OCI-LY7 (cell line): ENCODE data around the gene GPAT3. TPM values are rescaled to one million over a fixed set of nuclear protein-coding genes. Genes with fewer than 3 reads are reported as not detected.

Experiments
- BruUV-seq: library from RNA; stranded (reverse); fragments of 400-500 nt; replicated peaks from 2 replicates; lab custom pipeline; 2021; lab: Mats Ljungman, UMichigan
- CTCF ChIA-PET: fragments of 300-600 bp; sonication (Branson Sonifier 250); formaldehyde crosslinking; loops from one replicate; lab custom pipeline; 2022; ENCODE audit warnings: antibody characterized with exemption; ENCODE audit not compliant: unreplicated experiment; lab: Charles Lee
- POLR2A ChIA-PET: fragments of 300-600 bp; sonication (Branson Sonifier 250); formaldehyde crosslinking; loops from one replicate; lab custom pipeline; 2022; ENCODE audit warnings: antibody characterized with exemption; lab: Charles Lee
- DNase-seq: peaks from one replicate; pipeline ENCODE4 v3.0.0-alpha.2; 2015; ENCODE audit warnings: low spot score
- H2AFZ ChIP-seq: fragments of 200-600 bp; sonication (generic), shearing (Covaris generic); 2 replicates; pipeline ENCODE4 v1.6.1; 2014; ENCODE audit warnings: mild to moderate bottlenecking, antibody characterized with exemption, low read length, moderate library complexity
- H3K27ac ChIP-seq: fragments of 200-600 bp; sonication (generic); 2 replicates; pipeline ENCODE4 v1.5.1; 2014; ENCODE audit warnings: mixed run types, low read depth, mild to moderate bottlenecking, moderate library complexity, low read length, inconsistent platforms; ENCODE audit not compliant: poor library complexity, severe bottlenecking
- H3K36me3 ChIP-seq: fragments of 200-600 bp; sonication (generic); 2 replicates; pipeline ENCODE4 v1.6.1; 2014; ENCODE audit warnings: mild to moderate bottlenecking, antibody characterized with exemption, low read length, moderate library complexity, mixed read lengths; ENCODE audit not compliant: insufficient read depth
- H3K4me1 ChIP-seq: fragments of 200-600 bp; sonication (generic); 2 replicates; pipeline ENCODE4 v1.5.1; 2014; ENCODE audit warnings: mild to moderate bottlenecking, low read length; ENCODE audit not compliant: insufficient read depth, poor library complexity, severe bottlenecking
- H3K4me2 ChIP-seq: fragments of 200-600 bp; sonication (generic); 2 replicates; pipeline ENCODE4 v1.6.1; 2014; ENCODE audit warnings: mild to moderate bottlenecking, low read length
- H3K4me3 ChIP-seq: fragments of 200-600 bp; sonication (generic); 2 replicates; pipeline ENCODE4 v1.5.1; 2014; ENCODE audit warnings: mild to moderate bottlenecking, low read depth, low read length; ENCODE audit not compliant: poor library complexity, severe bottlenecking
- H3K79me2 ChIP-seq: fragments of 200-600 bp; sonication (generic); 2 replicates; pipeline ENCODE4 v1.6.1; 2016; ENCODE audit warnings: low read depth, mild to moderate bottlenecking, low read length, moderate library complexity, mixed read lengths; ENCODE audit not compliant: insufficient read depth
- H3K9me2 ChIP-seq: fragments of 200-600 bp; sonication (generic); 2 replicates; pipeline ENCODE4 v1.6.1; 2016; ENCODE audit warnings: mild to moderate bottlenecking, low read length, mixed read lengths; ENCODE audit not compliant: insufficient read depth
- H3K9me3 ChIP-seq: fragments of 200-600 bp; sonication (generic); 2 replicates; pipeline ENCODE4 v1.6.1; 2014; ENCODE audit warnings: mild to moderate bottlenecking, mixed run types, low read length, mixed read lengths
- H4K20me1 ChIP-seq: fragments of 200-600 bp; sonication (generic); 2 replicates; pipeline ENCODE4 v1.6.1; 2014; ENCODE audit warnings: mild to moderate bottlenecking, antibody characterized with exemption, low read length, moderate library complexity, mixed read lengths; ENCODE audit not compliant: insufficient read depth
- CTCF ChIP-seq: fragments of 200-600 bp; sonication (generic); conservative IDR thresholded peaks from 2 replicates; pipeline ENCODE4 v1.5.1; 2014; ENCODE audit warnings: mild to moderate bottlenecking, antibody characterized with exemption, low read length, moderate library complexity, mixed read lengths
- EZH2phosphoT487 ChIP-seq: fragments of 200-600 bp; sonication (generic); IDR thresholded peaks from 2 replicates; pipeline ENCODE4 v1.6.1; 2018; ENCODE audit warnings: low read depth, borderline replicate concordance, mild to moderate bottlenecking, mixed run types, antibody characterized with exemption, low read length, moderate library complexity, mixed read lengths
- intact Hi-C: fragments of 100-400 bp; cut with micrococcal nuclease; formaldehyde crosslinking; loops from one replicate; pipeline ENCODE4 v1.10.0; 2022; ENCODE audit not compliant: unreplicated experiment
- total RNA-seq, 2 experiments: library from RNA; depleted of rRNA in 1 of 2; stranded (reverse); fragments of >200 nt in 1 of 2; shearing (Covaris generic) in 1 of 2; gene quantifications; 2 replicates each; pipeline ENCODE4 v1.2.3, GENCODE V29; 2014 to 2022

Gene GPAT3
- total RNA-seq, 2 experiments from 2014 or later = 0.41 TPM; not detected in 1

GRCh38 chr4:83603129-83603528 lies 67.2 kb downstream of the GPAT3 start:
- H3K9me2 ChIP-seq = no peaks in the 10 kb centered on the region
- no peaks in the 10 kb centered on the region for H4K20me1 ChIP-seq
- POLR2A ChIA-PET = interaction anchor here (0.7 kb wide), 2 partner anchors 11 to 243 kb away, joined by 3 to 5 read pairs; no protein-coding TSS in a partner anchor
- CTCF ChIA-PET = no interaction called here
- no TSS peak for BruUV-seq
- H3K36me3 ChIP-seq = no peaks in the 10 kb centered on the region
- TF ChIP-seq EZH2phosphoT487 = no peak
- TF ChIP-seq CTCF = no peak
- H3K4me2 ChIP-seq = no peak overlapping the region
- no peak overlapping the region for H3K27ac ChIP-seq
- H2AFZ ChIP-seq = no peak overlapping the region
- H3K9me3 ChIP-seq = no peaks in the 10 kb centered on the region
- intact Hi-C loops = no loop called here
- no peak for DNase-seq
- H3K4me1 ChIP-seq = no peaks in the 10 kb centered on the region
- no peaks in the 10 kb centered on the region for H3K79me2 ChIP-seq
- H3K4me3 ChIP-seq = no peak overlapping the region

GRCh38 chr4:83604321-83604720 lies 68.4 kb downstream of the GPAT3 start:
- Histone ChIP-seq H3K36me3 (no peaks in the 10 kb centered on the region), H3K4me1 (no peaks in the 10 kb centered on the region), H3K79me2 (no peaks in the 10 kb centered on the region), H3K4me3 (no peak overlapping the region), H3K9me3 (no peaks in the 10 kb centered on the region), H2AFZ (no peak overlapping the region), H3K27ac (no peak overlapping the region), H3K9me2 (no peaks in the 10 kb centered on the region), H3K4me2 (no peak overlapping the region), H4K20me1 (no peaks in the 10 kb centered on the region)
- ChIA-PET CTCF (no interaction called here), POLR2A (no interaction called here)
- DNase-seq = no peak
- no peak for TF ChIP-seq CTCF
- TF ChIP-seq EZH2phosphoT487 = no peak
- no TSS peak for BruUV-seq
- intact Hi-C loops = no loop called here

DNA sequence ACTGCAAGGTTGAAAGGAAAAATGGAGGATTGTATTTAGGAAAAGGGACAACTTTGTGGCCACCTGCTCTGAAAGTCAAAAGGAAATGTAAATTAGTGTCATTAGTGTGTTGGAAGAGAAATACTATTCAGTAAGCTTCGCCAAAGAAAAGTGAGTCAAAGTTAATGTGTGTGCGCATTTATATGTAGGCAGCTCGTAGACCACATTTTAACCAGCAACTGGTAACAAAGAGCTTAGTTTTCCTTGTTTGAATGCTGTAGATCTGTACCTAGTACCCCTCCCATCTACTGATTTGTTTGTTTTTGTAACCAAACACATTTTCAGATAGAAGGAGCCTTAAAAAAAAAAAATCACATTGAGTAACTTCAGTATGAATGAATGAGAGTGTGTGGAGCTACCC lies 69.3 kb downstream of the GPAT3 start:
- Histone ChIP-seq H3K79me2 (no peaks in the 10 kb centered on the region), H3K27ac (no peak overlapping the region), H4K20me1 (no peaks in the 10 kb centered on the region), H2AFZ (no peak overlapping the region), H3K9me3 (no peaks in the 10 kb centered on the region), H3K9me2 (no peaks in the 10 kb centered on the region), H3K4me1 (no peaks in the 10 kb centered on the region), H3K36me3 (no peaks in the 10 kb centered on the region), H3K4me3 (no peak overlapping the region), H3K4me2 (no peak overlapping the region)
- POLR2A ChIA-PET = interaction anchor here (0.5 kb wide), 1 partner anchor 51 kb away, joined by 3 read pairs; no protein-coding TSS in a partner anchor
- BruUV-seq = no TSS peak
- CTCF ChIA-PET = no interaction called here
- TF ChIP-seq CTCF (no peak), EZH2phosphoT487 (no peak)
- DNase-seq = no peak
- intact Hi-C loops = no loop called here
